HG03521 (cell line): ENCODE results near the gene TMEM59L.
"Not testable (repeated sequence)": the region's sequence is repeated elsewhere in the genome, so short reads cannot be mapped to it uniquely, and the experiment has no call there.

Experiments
- ATAC-seq: cut with Tn5 transposase; IDR thresholded peaks from one replicate; pipeline ENCODE4 v1.9.1; 2021; ENCODE audit warnings: mild to moderate bottlenecking, moderate library complexity; ENCODE audit not compliant: unreplicated experiment

Gene TMEM59L

DNA sequence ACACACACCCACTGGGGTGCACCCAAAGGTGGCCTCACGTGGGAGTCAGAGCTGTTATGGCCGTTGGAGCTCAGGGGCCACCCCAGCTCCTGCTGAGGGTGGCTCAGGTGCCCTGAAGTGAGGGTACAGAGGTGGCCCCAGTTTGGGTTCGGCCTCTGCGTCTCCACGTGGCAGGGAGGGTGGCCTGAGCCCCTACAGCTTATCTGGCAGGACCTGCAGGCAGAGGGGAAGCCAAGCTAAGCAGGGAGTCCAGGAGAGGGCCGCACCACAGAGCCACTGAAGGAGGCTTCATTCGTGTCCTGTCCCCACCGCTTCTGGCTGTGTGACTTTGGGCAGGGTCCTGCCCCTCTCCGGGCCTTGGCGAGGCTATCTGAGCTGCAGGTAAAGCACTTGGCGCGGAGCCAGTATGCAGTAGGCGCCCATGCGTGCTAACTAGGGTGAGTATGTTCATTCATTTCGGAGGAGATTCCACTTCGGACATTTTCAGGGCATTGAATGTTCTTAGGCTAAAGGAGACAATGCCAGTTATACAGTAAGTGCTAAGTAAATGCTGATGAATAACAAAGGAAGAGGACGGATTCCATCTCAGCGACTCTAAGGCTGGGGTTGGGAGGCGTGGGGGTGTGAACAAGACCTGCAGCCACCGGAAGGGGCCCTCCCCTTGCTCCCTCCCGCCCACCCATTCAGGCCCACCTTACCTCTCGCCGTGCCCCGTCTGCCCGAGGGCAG, 19.1 kb upstream of the TMEM59L start:
- no peak for ATAC-seq

DNA sequence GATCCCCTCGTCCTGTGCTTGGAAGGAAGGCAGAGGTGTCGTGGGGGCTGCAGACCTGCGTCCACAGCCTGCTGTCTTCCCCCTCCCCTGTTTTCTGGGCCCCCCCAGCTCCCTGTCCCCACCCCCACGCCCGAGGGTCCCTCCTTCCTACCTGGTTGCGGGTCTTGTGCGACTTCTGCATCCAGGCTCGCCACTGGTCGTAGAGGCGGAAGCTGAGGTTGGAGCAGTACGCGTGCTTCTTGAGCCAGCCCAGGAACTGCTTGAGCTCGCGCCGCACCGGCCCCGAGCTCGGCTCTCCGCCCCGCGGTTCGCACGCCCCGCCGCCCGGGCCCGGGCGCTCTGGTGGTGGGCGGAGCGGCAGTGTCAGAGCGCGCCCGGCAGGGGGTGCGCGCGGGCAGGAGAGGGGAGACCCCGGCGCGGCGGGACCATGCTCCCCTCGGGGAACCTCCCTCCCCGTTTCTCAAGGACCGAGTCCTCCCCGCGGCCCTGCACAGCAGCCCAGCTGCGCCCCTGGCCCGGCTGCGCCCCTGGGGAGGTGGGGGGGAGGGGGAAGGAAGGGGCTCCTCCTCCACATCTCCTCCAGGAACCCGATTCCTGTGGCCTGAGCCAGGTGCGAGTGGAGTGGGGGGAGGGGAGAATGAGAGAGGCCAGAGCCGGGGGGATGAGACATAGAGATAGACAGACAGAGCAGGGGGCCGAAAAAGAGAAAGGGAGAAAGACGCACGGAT, 18.4 kb upstream of the TMEM59L start:
- ATAC-seq = no peak

DNA sequence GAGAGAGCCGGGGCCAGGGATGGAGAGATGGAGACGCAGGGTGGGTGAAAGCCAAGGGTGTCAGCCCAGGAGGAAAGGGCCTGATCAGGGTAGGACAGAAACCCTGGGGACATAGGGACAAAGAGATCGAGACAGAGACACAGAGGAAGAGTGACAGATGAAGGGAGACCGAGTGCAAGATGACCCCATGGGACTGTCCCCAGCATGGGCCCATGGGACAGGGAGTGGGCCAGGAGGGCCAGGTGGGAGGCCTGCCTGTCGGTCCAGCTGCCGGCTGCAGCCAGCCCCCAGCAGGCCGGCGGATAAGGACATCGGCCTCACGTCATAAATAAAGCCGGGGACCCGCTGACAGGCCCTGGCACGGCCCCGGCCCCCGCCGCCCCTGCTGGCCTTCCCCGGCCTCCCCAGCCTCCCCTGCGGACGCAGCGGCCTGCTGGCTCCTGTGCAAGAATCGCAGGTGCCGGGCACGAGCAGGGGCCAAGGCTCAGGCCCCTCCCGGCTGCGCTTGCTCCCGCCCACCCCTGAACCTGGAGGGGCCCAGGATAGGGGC, 17.8 kb upstream of the TMEM59L start:
- ATAC-seq = no peak

DNA sequence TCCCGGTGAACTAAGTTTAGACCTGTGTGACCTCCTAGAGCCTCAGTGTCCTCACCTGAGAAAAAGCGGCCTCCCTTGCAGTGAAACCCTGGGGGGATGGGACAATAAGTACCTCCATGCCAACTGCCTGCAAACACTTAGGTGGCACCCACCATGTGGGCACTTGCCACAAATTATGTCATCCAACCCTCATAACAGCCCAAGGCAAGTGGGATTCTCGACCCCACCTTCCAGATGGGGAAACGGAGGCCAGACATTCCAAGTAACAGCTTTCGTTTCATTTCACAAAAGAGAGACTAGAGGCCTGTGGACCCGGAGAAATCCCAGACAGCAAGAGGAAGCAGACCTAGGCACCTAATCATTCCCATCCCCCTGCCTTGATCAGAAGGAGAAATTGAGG, 17.2 kb upstream of the TMEM59L start:
- no peak for ATAC-seq

DNA sequence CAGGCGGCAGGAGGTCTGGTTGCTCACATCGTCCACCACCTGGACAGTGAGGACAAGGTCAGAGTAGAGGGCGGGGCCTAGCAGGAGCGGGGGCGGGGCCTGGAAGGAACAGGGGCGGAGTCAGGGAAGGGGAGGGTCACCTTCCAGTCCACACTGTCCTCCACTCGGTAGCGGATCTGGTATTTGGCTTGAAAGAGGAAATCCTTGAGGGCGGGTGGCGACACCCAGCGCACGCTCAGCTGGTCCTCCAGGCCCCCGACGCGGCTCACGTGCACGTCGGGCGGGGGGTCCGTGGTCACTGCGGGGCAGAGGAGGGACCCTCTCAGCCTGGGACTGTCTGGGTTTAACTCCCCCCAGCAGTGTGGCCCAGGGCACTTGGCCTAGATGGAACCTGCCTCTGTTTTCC, 15.9 kb upstream of the TMEM59L start:
- ATAC-seq = no peak

DNA sequence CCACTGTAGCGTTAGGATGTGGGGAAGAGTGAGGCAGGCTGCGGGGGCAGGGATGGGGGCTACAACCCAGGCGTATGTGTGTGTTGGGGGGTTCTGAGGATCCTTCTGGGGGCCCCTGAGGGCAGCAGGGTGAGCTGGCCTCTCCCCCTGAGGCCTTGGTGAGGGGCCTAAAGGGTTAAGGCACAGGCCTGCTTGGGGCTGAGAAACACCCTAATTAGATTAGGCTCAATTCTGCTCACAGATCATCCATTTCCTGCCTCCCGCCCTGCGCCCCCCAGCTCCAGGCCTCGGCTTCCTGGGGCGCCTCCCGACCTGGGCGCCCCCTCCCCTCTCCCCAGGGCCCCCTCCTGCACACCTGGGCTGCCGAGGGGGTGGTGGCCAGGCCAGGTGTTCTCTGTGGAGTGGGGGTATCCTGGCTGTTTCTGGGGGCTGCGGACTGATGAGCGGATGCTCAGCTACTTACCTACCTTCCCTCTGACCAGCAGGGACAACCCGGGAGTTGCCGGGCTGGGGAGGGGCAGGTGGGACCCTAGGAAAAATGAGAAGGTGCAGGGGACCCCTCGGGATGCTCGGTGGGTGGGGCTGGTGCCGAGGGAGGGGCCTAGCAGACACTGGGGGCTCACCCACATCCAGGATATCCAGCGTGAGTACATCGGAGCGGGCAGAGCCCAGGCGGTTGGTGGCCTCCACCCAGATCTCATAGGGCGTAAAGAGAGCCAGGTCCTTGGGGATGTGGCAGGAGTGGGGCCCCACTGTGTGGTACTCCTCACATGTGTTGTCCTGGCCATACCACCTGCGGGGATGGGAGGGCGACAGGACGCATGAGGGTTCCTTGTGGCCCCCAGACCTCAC, 14.6 kb upstream of the TMEM59L start:
- ATAC-seq = no peak

DNA sequence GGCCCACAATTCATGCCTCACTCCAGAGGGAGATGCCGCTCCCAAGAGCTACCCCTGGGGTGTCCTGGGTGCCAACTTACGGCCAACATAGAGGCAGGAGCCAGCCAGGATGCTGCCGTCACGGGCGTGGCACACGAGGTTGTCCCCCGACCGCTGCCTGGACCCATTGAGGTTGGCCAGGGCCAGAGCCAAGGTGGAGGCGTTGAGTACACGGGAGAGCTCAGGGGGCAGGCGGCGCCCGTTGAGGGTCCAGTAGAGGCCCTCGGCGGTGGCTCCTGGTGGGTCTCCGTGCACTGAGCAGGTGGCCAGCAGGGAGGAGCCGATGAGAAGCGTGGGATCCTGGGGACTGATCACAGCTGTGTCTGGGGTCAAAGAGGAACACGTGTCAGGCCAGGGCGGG, 13.2 kb upstream of the TMEM59L start:
- ATAC-seq = no peak

DNA sequence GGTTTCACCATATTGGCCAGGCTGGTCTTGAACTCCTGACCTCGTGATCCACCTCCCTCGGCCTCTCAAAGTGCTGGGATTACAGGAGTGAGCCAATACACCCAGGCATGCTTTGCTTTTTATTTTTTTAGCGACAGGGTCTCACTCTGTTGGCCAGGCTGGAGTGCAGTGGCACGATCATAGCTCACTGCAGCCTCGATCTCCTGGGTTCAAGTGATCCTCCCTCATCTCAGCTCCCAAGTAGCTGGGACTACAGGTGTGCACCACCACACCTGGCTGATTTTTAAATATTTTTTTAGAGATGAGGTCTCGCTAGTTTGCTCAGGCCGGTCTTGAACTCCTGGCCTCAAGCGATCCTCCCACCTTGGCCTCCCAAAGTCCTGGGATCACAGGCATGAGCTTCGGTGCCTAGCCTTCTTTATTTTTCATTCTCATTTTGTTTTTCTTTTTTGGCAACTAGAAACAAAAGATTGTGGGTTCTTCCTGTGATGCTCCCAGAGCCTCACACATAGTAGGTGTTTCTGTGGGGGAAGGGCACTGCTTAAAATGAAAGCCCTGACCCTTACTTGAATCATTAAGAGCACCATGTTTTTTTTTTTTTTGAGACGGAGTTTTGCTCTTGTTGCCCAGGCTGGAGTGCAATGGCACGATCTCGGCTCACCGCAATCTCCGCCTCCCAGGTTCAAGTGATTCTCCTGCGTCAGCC, 11.8 kb upstream of the TMEM59L start:
- ATAC-seq = not testable (repeated sequence)

DNA sequence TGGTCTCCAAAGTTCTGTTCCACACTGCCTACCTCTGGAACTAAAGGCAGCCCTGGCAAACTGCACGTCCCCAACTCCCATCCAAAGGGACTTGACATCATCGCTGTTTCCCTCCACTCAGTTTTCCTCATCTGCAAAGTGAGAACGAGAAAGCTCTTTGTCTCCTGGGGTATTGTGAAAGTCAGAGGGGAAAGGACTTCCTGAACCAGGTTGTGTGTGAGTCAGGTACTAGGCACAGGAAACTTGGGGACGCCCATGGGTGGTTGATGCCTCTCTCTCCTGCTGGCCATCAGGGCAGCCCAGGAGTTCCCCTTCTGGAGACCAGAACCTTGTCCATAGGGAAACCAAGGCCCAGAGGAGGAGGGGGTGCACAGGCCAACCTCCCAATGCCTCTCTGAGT, 10.8 kb upstream of the TMEM59L start:
- no peak for ATAC-seq

DNA sequence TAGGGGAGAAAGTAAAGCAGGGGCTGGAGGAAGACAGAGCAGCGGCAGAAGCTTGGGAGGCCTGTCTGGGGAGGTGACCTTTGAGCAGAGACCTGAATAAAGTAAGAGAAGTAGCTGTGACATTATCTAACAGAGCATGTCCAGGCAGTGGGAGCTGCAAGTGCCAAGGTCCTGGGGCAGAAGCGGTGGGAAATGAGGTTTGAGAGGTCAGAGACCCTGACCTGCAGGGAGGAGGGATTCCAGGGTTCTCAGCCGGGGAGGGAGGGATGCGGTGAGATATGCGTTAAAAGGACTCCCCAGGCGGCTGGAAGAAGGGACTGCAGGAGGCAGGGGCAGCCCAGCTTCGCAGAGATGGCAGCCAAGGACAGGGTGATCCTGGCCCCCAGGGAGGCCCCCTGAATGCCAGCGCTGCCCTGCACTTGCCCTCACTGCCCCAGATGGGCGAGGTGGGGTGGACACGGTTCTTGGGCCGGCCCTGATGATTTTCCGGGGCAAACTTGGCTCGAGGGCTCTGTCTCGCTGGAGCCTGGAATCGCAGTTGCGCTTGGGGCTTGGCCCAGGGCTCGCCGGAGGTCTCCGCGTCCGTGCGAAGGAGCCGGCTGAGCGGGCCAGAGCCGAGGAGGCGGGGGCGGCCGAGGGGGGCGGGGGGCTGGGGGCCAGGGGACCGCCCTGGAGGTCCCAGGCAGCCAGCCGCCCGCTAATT, 9.3 kb upstream of the TMEM59L start:
- ATAC-seq = no peak

DNA sequence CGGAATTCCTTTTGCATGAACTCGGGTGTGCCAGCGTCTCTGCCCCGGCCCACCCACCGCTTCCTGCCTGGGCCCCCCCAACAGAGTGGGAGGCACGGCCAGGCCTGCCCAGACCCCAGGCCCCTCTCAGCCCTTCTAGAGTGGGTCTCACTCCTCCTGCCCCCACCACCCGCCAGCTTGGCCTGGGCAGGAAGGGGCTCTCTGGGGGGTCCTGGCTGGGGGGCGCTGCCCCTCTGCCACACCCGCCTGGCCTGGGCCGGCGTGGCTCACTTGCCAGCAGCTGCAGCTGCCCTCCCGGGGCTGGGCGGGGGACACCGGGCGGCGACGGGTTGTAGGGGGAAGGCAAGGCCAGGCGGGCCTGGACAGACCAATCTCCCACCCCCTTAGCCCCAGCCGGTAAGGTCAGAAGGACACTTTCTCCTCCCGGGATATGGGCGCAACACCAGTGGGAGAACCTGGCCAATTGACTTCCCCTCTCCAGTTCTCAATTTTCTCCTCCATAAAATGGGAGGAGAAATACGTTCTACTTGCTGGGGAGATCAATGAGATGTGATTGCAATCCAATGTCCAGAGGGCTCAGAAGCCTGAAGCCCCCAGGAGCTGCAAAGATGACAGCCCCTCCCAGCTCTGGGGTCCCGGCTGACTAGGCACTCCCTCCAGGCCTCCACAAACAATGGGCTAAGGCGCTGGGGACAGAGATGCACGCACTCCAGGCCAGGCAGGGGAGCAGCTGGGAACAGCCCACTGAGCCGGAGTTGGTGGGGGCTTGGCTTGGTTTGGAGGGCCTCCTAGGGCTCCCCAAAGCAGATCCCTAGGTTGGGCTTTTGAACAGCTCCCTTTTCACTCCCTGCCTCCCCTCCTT, 8.5 kb upstream of the TMEM59L start:
- ATAC-seq = no peak

DNA sequence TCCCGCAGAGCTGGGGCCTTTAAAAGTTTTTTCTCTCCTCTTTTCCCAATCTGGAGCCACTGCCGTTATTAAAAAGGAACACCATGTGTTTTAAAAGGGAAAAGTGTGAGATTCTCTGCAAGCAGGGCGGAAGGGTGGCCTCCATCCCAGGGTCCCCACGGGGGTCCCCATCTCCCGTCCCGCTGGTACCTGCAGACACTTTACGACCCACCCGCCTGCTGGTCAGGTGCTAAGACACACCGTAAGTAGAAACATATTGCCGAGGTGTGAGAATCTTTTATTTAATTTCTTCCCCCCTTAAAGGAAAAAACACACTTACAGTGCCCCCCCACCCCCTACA, 7.9 kb upstream of the TMEM59L start:
- no peak for ATAC-seq

DNA sequence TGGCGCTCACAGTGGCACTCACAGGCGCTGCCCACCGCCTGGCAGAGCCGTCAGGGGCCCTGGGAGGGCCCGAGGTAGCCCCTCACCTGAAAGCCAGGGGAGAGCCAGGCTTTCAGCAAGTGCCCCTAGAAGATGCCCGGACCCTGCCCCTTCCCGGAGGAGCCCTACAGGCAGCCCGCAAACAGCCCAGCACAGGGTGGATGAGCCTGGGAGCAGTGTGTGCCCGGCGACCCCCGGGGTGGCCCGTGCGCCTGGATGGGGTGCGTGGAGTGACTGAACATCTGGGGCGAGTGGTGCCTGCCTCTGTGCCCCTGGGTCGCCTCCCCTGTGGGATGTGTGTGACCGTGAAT, 7.5 kb upstream of the TMEM59L start:
- no peak for ATAC-seq

DNA sequence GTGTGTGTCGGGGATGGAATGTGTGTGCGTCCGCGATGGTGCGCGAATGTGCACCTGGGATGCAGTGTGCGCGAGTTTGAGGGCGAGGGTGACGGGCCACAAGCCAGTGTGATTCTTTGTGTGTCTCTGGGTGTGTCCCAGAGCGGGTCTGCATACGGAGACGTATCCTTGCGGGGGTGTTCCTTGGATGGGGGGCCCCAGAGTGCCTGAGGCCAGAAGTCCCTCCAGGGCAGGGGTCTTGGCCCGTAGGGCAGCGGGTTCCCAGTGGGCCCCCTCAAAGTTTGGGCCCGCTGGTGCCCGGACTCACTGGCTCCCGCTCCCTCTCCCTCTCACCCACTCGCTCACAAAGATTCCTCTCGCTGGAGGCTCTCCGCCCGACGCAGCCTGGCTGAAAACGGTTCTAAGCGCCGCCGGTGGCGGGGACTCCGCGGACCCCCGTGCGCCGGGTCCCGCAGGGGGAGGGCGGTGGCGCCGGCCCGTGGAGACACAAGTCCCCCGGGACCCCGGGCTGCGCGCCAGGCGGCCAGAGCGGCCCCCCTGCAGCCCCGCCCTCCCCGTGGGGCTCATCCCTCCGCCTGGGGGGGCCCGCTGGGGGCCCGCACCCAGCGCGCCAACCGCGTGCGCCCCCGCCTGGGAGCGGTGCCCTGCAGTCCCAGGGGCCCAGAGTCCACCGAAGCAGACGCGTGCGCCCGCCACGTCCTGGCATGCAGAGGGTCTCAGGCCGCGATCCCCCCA, 7.0 kb upstream of the TMEM59L start:
- no peak for ATAC-seq

DNA sequence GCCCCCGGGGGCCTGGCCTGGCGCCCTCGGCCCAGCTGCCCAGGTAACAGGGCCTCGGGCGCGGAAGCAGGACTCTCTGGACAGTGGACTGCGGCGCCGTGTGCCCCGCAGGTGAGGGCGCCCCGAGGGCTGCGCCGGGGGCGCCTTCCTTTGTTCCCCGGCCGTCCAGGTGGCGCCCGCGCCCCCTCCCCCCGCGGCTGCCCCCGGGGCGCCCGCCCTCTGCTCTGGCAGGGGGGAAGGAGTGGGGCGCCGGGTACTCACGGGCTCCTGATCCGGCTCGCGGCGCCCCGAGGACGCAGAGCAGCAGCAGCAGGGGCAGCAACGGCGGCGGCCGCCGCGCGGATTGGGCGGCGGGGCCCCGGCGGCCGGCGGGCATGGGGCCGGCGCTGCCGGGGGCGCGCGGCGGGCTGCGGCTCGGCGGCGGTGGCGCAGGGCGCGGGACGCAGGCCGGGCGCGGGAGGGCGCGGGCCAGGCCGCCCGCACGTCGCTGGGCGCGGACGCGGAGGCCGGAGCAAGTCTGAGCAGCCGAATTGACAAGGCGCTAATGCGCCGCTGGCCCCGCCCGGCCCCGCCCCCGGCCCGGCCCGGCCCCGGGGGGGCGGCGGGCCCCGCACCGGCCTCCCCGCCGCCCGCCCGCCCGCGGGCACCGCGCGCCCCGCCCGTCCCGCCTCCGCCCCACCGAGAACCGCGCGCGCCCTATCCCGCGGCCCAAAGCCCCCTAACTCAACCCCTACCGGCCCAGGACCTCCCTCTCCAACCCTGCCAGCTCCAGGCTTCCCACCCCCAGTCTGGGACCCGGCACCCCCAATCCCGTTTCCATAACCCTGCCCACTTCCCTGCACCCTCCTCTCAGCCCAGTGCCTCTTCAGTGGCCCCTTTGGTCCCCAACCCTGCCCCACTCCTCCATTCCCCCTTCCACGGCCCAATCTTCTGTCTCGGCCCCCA, 6.1 kb upstream of the TMEM59L start, which contains the start of gene CRLF1:
TSS of gene CRLF1 (minus strand) at position 519 of the 945 bp plus-strand sequence. CDS start at position 376, 143 bp downstream.
- no peak for ATAC-seq

DNA sequence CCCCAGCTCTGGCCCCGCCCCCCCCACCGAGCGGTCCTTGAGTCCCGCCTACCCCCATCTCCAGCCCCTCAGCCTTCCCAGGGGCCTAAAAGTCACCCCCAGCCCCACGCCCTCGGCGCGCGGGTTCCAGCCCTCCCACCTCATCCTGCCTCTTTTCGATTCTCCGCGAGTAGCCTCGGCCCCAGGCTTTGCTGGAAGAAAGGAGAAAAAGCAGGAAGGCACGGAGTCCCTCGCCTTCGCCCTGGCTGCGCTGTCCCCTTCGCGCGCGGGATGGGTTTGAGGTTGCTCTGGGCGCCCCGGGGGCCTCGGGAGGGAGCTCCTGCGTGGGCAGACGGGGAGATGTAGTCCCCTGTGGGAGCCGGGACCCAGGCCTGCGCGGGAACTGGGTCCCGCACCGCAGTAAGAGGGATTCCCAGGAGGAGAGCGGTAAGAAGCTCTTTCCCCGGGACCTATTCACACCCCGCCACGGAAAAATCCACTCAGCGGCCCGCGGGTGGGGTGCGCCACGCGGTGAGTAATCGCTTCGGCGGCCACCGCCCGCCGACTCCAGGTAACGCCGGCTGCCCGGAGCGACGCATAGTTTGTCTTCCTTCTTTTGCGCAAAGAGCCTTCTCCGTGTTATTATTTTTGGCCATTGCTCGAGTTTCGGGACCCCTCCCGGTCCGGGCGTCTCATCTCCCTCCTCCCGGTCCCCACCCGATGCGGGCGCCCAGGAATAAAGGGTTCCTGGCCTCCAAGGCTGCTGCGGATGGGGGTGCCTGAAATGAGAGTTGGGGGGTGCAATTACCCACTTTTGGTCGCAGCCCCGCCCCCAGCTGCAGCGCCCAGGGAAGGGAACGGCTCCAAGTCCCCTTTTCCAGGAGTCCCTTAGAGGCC, 5.2 kb upstream of the TMEM59L start:
- ATAC-seq = no peak
